ENCODE data around the gene HORMAD1.
"Not testable (repeated sequence)": the region's sequence is repeated elsewhere in the genome, so short reads cannot be mapped to it uniquely, and the experiment has no call there.

The HORMAD1 gene

DNA sequence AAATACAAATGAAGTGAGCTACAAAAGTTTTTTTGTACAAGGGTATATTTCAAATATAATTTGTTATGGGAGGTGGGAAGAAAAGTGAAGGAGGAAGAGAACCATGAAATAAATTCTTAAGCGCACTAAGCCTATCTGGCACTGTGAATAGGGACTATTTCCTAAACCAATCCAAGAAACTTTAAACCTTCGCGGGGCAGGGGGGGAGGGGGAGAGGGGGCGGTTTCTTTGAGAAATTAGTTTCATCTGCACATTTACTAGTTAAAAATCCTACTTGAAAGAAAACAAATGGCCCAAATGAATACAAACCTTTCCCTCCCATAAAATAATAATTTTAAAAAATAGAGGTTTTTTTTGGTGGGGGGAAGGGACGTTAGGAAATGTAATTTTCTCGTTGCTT lies 24.1 kb downstream of the HORMAD1 start:
- DNase-seq: no peak

DNA sequence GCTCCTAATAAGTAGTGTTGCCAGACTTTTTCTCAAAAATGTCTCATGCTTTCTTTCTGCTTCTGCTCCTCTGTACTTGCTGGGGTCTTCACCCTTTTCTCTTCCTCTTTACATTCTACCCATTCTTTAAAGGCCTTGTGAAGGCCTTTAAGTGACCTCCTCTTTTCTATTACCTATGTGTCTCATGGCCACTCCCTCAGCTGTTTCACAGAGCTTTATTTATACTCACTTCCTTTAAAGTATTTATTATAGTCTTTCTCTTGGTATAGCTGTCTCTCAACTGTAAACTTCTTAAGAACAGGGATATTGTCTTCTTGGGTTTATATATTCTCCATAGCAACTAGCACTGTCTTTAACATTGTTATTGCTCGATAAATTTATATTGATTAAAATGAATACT lies 24.5 kb downstream of the HORMAD1 start:
- DNase-seq: no peak

DNA sequence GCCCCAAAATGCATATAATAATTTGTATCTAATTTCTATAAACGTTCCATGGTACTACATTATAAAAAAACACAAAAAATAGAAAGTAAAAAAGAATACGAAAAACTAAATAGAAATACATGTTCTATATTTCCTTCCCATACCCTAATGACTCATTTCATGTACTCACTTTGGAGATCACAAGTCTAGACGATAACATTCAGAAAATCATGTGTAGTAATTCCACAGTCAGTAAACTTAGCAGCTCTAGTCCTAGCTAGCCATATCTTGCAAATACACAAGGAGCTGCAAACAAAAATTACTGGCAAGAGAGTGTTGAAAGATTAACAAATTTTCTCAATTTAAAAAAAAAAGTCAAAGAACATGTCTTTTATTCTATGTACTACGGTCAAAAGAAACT lies 25.1 kb downstream of the HORMAD1 start:
- DNase-seq: no peak

DNA sequence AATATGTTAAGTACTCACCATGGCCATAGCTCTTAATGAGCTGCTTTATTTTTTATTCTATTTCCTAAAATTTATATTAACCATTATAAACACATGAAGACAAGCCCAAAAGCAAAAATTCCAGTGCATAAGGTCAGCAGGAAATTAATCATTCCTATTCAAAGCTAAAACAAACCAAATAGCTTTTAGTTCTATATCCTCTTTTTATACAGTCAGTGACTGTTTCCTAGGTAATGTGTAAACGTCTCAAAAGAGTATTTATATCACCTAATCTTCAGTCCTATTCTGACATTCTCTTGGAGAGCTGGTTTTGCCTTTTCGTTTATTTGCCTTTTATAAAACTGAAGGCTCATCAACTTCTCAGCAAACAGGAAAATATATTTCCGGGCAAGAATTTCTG lies 28.0 kb downstream of the HORMAD1 start:
- DNase-seq: no peak

DNA sequence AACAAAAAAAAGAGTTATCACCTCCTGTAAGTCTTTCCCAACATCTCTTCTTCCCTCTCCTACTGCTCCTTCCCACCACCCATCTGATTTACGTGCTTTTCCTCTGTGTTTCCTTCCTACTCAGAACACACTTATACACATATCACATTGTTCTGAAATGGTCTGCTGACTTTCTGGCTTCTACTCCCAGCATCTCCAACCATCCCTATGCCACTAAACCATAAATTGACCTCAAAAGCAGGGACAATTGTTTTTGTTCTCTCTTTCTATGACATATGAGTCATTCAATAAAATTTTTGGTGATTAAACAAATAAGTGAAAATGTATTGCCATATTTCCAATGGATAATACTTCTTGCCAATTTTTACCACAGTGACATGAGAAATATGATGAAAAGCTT lies 31.9 kb downstream of the HORMAD1 start:
- no peak for DNase-seq

- no peak for DNase-seq
Measured at GRCh38 chr1:150686275-150686674, 34.4 kb downstream of the HORMAD1 start.

GRCh38 chr1:150683914-150684313 lies 36.8 kb downstream of the HORMAD1 start:
- DNase-seq: no peak

DNA sequence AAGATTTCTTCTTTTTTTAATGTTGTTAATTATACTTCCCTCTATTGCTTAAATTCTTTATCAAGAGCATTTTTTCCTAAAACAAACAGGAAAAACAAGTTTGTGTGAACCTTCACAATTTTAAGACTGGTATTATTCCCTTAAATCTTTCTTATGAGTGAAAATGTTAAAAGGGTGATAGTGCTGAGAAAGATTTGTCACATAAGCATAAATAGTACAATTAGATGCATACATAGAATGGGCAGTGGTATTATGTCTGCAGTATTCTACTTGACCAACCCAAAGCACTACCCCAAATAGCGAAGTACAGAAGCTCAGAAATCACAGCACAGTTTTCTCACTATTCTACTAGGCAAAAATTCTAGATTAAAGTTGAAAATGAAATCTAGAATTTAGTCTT lies 41.7 kb downstream of the HORMAD1 start:
- DNase-seq: no peak

GRCh38 chr1:150674881-150675280 lies 45.8 kb downstream of the HORMAD1 start:
- no peak for DNase-seq

GRCh38 chr1:150663321-150663720 lies 57.4 kb downstream of the HORMAD1 start:
- DNase-seq: no peak

DNA sequence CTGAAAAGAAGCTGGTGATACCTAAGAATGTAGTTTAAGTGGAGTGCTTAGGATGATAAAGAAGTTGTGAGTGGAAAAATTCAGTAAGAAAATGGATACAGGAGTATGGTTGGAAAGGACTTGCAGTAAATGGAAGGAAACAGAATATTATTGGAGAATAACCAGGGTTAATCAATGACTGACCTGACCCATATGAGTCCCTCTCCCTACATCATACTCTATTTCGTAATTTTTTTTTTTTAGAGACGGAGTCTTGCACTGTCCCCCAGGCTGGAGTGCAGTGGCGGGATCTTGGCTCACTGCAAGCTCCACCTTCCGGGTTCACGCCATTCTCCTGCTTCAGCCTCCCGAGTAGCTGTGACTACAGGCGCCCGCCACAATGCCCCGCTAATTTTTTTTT lies 57.9 kb downstream of the HORMAD1 start:
- DNase-seq: no peak

DNA sequence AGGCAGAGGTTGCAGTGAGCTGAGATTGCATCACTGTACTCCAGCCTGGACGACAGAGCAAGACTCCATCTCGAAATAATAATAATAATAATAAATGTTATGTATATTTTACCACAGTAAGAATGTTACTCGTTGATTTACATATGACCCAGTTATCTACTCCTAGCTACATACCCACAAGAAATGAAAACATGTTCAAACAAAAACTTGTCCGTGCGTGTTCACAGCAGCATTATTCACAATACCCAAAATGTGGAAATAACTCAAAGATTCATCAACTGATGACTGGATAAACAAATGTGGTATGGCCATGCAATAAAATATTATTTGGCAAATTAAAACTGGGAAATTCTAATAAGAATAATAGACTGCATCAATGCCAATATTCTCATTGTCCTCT lies 59.5 kb downstream of the HORMAD1 start:
- no peak for DNase-seq

DNA sequence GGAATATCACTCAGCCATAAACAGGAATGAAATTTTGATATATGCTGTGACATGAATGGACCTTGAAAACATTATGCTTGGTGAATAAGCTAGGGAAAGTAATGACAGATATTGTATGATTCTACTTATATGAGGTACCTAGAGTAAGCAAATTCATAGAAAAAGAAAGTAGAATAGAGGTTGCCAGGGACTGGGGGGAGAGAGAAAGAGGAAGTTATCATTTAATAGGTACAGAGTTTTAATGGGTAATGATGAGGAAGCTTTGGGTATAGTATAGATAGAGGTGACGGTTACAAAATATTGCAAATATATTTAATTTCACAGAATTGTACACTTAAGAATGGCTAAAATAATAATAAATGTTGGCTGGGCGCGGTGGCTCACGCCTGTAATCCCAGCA lies 60.1 kb downstream of the HORMAD1 start:
- no peak for DNase-seq

DNA sequence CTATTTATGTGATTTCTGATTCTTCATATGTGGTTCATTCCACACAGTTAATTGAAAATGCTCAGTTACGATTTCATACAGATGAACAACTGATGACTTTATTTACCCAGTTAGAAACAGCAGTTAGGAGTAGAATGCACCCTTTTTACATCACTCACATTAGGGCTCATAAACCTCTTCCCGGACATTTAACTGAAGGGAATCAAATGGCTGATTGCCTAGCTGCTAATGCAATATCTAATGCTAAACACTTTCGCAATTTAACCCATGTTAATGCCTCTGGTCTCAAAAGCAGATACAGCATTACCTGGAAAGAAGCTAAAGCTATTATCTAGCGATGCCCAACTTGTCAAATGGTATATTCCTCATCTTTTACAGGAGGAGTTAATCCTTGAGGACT lies 63.6 kb downstream of the HORMAD1 start:
- DNase-seq: not testable (repeated sequence)

DNA sequence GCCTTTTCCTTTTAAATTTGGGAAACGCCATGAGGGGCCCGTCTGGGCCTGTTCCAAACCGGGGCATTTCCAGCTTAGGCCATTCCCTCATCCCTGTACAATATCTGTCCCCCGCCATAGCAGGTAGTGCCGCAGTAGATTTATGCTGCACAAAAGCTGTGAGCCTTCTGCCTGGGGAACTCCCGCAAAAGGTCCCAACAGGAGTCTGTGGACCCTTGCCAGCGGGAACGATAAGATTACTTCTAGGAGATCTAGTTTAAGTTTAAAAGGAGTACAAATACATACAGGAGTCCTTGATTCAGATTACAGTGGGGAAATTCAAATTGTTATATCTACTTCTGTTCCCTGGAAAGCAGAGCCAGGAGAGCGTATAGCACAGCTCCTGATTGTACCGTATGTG lies 66.1 kb downstream of the HORMAD1 start:
- DNase-seq: not testable (repeated sequence)

DNA sequence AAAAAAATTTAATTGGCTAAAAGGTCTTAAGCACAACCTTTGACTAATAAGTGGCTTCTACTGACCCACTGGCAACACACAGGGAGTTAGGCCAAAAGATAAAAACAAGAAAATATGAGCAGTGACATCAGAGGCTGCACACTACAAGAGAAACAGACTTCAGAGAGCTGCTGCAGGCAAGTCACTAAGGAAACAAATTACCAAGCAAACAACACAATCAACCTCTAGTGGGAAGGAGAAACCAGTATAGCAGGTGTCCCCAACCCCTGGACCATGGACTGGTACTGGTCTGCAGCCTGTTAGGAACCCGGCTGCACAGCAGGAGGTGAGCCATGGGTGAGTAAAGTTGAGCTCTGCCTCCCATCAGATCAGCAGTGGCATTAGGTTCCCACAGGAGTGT lies 70.5 kb downstream of the HORMAD1 start:
- DNase-seq: no peak

GRCh38 chr1:150649441-150650075 lies 71.1 kb downstream of the HORMAD1 start:
- no peak for DNase-seq

Data from GOT3 (cell line).